Activated CD4-positive, alpha-beta T cell treated with anti-CD3 and anti-CD28 coated beads, Interleukin-2, amount 50 U/mL, for 24 hours (primary cell): ENCODE data around the gene NPB.

Source experiments
- DNase-seq, 2 donors: peaks; one replicate each; pipeline ENCODE4 v3.0.0-alpha.2; 2020; ENCODE audit warnings: low read depth in 1 of 2, low spot score in 1 of 2

Gene NPB

DNA sequence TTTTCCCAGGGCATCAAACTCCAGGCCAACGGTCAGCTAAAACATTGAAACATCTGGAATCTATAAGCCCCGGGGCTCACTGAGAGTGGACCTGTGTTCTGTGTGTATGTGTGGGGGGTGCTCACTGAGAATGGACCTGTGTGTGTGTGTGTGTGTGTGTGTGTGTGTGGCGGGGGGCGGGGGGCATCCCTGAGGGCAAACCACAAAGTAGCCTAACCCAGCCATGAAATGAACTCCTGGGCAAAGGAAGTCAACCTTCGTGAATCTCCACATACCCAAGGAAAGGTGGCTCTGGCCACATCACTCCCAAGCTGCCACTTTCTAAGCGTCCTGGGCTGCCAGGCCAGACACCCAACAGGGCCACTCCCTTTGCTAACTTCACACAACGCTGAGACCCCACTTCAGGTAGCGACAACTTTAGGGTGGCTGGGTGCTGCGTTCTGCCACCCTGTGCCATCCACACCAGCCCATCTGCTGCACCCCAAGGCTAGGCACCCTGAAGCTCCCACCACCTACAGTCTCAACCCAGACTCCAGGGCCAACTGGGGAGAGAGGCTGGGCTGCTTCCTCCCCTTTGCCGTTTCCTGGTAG, 23.9 kb downstream of the NPB start:
- no peak for DNase-seq

DNA sequence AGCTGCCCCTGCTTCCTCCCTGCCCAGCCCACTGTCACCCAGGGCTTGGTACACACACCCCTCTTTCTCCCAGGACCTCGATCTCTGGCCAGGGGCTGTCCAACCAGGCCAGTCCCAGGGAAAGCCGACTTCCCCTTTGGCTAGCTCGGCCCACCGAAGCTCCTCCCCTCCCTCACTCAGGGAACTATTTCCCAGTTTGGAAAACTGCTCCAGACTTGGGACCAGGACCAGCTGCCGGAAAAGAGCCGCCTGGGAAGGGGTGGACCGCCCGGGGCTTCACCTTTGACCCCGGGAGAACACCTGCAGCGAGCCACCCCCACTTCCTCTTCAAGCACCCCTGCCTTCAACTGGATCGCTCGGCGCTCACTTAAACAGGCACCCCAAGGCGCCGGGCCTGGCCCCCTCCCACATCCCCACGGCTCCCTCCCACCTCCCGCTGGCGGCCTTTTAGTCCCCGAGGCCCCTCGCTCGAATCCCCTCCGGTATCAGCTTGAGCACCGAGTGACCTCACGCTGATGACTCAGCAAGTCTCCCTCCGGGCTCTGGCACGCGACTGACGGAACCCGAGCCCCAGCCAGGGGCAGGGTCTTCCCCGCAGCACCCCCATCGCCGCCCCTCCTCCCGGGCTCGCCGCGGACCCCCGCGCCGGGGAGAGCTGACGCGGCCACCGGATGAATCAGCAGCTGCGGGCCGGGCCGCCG, 24.6 kb downstream of the NPB start:
- peak; percentile 55 to 59 for DNase-seq

DNA sequence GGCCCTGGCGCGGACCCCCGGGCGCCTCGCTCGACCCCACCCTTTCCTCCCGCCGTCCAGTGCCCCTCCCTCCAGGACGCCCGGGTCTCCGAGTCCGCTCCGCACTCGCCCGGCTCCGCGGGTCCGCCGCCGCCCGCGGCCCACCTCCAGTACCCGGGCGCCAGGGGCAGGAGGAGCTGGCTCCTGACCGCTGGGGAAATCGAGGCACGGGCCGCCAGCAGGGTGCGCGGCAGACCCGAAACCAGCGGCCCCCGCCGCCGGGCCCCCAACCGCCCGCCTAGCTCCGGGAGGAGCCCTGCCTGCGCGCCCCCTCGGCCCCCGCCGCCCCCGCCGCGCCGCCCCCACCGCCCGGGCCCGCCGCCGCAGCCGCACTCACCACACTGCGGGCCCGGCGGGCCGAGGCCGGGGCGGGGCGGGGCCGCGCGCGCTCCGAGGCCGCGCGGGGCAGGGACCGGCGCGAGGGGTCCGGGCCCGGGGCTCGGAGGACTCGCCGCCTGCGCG, 25.2 kb downstream of the NPB start:
- no peak for DNase-seq

DNA sequence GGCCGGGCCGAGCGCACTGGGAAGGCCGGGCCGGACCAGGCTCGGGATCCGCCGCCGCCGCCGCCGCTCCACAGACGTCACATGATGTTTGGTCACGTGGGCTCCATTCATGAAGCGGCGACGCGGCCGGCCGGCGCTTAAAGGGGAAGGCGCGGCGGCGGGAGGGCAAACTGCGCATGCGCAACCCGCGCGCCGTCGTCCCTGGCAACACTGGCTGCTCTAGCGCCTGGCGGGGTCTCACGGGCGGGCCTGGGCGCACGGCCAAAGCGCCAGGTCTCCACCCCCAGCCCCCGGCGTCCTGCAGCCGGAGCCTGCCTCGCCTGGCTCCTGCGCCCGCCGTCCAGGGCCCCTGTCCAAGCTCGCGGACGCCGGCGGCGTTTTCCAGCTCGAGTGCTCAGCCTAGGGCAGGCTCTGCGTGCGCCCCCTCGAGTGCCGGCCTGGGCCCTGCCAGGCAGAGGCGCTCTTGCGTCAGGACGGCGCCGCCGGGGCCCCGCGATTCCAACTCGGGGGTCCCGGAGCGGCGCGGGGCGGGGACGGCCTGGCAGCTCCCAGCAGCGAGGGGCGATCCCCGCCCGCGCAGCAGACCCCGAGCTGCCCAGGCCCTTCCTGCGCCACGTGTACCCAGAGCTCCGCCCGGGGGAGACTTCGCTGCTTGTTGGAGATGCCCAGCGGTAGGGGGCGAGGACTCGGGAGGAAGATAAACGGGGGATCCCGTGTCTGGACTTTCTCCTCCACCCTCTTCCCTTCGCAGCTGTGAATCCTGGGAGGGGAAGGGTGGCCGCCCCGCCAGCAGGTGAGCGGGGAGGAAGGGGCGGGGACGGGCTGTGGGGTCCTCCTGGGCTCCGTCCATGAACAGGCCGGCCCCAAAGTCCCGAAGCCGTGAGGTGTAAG, 25.9 kb downstream of the NPB start, which contains the start of gene MAFG:
TSS of gene MAFG (minus strand) at position 83 of the 891 bp plus-strand sequence. CDS start 4,550 bp downstream, outside the sequence.
- DNase-seq: peak; percentile 78 to 84

DNA sequence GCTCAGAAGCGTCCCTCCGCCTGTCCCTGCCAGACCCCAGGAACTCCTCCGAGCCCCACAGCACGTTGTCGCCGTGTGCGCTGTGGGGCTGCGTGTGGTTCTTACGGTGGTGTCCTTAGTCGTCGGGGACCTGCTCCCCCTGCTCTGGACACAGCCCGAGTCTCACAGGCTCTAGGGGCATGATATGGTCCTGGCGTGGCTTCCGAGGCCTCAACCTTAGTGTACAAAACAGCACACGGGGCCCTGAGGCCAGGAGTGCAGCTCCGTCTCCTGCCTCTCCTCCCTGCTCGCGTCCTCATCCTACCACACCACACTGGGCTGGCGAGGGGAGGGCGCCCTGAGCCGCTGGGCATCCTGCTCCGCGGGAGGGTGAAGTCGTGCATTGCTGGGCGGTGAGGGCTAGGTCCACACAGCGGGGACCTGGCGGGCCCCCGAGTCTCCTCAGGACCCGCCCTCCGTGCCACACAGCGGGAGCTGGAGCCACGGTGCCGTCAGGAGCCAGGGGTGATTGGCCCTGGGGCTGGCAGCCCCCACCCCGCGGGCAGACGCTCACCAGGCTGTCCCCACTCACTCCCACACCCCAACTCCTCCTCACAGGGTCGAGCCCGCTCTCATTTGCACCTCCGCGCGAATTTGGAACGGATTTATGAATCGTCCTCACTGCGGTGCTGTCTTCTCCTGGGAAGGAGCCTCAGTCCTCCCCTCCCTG, 26.7 kb downstream of the NPB start:
- no peak for DNase-seq

- DNase-seq: no peak
These were observed 27.5 kb downstream of the NPB start for GRCh38 chr17:81929253-81930141.

DNA sequence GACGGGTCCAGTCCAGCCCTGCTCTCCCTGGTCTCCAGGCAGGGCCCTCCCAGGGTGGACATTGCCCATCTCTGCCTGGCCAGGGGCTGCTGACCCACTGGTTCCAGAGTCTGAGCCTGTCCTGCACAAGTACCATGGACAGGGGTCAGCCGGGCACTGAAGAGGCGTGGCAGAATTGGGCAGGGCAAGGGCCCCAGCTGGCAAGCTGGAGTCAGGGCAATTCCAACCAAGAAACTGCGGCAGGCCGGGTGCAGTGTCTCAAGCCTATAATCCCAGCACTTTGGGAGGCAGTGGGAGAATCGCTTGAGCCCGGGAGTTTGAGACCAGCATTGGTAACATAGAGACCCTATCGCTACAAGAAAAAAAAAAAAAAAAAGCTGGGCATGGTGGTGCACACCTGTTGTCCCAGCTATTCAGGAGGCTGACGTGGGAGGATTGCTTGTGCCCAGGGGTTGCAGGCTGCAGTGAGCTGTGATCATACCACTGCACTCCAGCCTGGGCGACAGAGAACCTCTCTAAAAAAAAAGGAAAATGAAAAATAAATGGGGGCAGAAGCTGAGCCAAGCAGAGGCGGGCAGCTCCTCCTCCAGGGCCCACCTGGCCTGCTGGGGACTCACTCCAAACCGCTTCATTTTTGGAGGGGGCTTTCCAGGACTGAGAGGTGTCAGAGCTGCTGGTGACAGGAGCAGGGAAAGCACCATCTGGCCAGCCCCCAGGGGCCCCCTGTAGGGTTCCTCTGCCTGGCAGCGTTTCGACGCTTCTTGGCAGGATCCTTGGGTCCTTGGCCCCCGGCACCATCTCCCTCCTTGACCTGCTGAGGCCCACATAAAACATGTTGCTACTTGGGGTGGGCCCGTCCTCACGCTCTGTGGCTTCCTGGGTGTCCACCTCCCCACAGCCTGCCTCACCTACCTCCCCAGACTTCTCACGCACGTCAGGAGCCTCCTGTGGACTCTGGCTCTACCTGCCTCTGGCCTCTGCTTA, 28.4 kb downstream of the NPB start:
- no peak for DNase-seq

DNA sequence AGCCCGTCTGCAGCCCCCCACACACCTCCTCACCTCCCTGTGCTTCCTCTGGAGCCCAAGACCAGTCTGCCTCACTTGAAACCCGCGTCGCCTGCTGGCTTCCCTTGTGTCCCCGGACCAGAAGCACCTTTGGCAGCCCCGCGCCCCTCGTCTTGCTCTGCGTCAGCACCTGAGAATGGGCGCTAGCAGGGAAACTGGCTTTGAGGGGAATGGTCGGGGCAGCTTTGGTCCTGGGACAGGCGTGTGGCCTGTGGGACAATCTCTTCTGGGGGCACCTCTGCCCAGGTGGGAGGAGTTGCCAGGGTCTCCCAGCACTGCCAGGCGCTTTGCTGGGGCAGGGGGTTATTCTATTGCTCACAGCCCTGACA, 29.1 kb downstream of the NPB start:
- no peak for DNase-seq

GRCh38 chr17:81931557-81932332, 29.7 kb downstream of the NPB start:
- no peak for DNase-seq

DNA sequence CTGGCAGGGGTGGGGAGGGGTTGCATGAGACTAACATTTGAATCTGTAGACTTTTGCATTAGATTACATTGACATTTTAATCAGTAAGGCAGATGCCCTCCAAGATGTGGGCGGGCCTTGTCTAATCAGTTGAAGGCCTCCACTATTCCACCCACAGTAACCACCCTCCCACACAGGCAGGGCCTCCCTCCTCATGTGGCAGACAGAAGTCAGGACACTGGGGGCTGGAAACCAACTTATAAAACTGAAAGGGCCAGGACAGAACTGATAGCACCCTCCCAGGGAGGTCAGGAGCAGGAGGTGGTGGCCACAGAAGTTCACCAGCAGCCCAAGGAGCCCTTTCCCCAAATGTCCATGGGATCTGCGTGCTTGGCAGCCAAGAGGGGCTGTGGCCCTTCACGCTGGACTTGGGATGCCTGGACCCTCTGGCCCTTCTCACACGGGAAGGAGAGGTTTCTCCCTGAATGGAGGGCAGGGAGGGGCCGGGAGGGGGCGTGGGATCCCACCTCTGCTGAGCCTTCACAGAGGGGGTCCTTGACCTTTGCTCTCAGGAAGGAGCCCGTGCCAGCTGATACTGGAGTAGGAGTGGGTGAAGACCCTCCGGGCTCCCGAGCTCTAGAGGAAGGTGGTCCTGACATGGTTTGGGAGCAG, 30.4 kb downstream of the NPB start:
- DNase-seq: no peak

DNA sequence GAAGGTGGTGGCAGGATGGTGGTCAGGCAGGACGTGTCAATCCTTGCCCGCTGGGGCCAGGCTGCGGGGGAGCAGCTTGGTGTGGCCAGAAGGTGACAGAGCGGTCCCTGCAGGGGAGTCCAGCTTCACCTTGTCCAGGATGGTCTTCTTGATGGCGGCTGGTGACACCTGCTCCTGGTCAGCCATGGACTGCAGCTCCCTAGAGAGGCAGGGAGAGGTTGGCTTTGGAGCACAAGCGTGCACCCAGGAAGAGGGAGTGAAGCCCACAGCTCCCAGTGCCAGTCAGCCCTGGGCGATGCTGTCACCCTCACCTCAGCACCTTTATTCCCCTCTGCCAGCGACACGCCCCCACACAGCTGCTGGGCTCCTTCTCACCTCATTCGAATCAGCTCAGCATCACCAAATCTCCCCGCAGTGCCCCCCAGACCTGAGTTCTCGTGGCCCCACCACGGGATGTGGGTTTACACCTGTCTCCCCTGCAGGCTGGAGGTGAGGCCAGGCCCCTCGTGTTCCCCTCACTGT, 31.2 kb downstream of the NPB start:
- DNase-seq: no peak

DNA sequence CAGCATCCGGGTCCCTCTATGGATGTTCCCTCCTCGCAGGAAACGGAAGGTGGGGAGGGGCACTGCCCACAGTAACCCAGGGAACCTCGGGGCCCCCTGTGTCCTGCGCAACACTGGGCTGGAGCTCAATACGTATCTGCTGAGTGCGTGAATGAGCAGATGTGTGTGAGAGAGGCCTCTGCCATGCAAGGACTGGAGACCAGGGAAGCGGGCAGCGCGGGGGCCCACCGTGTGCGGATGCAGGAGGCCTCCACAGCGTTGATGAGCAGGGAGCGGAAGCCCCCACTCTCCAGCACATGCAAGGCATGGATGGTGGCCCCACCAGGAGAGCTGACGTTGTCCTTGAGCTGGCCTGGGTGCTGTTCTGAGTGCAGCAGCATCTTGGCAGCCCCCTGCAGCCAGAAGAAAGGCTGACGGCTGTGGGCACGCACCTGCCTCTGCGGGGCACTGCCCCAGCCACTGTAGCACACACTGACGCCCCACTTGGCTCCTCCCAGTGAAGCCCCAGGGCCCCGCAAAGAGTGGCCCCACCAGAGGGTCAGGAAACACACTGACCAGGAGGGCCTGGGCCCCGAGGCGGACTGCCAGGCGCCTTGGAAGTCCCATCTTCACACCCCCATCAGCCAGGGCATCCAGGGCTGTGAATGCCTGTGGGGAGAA, 32.2 kb downstream of the NPB start:
- no peak for DNase-seq

GRCh38 chr17:81934850-81935708, 33.0 kb downstream of the NPB start:
- DNase-seq: no peak

- no peak for DNase-seq
These were observed 33.7 kb downstream of the NPB start for GRCh38 chr17:81935709-81936084.

- DNase-seq: no peak
These were observed 37.2 kb downstream of the NPB start for GRCh38 chr17:81939218-81939617.

DNA sequence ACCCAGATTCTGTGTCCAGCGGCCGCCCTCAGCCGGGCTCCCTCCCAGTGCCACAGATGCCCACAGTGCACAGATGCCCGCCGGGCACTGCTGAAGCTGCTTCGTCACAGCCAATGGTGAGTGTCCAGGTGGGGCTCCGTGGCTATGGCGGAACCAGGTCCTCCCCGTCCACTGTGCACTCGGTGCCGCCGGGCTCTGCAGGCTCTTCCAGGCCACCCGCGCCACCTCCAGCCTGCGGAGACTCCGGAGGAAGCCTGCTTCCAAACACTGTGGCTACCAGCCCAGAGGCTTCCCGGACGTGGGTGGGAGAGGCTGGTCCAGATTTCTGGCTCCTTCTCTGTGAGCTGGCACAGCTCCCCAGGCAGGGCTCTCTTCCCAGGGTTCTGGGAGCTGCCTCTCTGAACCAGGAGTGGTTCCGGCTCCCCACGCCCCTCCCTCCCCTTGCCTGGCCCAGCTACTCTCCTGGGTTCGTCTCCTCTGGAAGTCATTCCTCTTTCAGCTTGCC, 37.9 kb downstream of the NPB start:
- DNase-seq: no peak
